ENCODE measurements around the gene FBLIM1.

DNA sequence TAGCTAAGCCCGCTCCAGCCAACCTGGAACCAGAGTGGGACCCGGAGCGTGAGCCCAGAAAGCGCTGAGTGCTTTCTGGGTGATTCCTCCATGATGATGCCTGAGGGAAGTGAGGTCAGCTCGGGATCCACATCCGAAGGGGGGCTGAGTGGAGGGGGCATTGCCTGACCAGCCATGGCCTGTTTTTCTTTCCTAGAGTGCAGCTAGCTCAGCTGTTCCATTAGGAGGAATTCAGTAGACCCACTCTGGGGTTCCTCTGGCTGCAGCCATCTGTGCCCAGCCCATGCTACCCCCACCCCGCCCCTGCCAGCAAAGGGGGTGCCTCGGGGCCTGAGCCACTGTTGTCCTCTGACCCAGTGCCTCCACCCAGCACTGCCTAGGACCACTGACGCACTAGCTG lies 32.1 kb upstream of the FBLIM1 start:
- TF ChIP-seq, protein P1, sequence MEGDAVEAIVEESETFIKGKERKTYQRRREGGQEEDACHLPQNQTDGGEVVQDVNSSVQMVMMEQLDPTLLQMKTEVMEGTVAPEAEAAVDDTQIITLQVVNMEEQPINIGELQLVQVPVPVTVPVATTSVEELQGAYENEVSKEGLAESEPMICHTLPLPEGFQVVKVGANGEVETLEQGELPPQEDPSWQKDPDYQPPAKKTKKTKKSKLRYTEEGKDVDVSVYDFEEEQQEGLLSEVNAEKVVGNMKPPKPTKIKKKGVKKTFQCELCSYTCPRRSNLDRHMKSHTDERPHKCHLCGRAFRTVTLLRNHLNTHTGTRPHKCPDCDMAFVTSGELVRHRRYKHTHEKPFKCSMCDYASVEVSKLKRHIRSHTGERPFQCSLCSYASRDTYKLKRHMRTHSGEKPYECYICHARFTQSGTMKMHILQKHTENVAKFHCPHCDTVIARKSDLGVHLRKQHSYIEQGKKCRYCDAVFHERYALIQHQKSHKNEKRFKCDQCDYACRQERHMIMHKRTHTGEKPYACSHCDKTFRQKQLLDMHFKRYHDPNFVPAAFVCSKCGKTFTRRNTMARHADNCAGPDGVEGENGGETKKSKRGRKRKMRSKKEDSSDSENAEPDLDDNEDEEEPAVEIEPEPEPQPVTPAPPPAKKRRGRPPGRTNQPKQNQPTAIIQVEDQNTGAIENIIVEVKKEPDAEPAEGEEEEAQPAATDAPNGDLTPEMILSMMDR (IDR thresholded peaks at IDR 0.05; ENCODE audit: insufficient read depth, low read length, poor library complexity, severe bottlenecking) = no peak
- TF ChIP-seq EZH2phosphoT487 (conservative IDR thresholded peaks at IDR 0.05; ENCODE audit: low read length) = no peak

All from SU-DHL-6 (cell line).